ENCODE data around the gene IRGC.
A peak's percentile ranks its signal among the peaks of the same experiment; 100 is the strongest.

IRGC gene

GRCh38 chr19:43672061-43672679 is 43.7 kb upstream of the IRGC start:
- Histone ChIP-seq H3K18ac (ENCODE audit: low read depth in 1 of 2, low read length in 2 of 2) (no peak overlapping the region), H3K79me1 (replicated peaks; ENCODE audit: low read length, poor library complexity, severe bottlenecking) (peaks cover 6% of the 10 kb centered on the region), H3K27me3 (ENCODE audit: control insufficient read depth in 1 of 2, insufficient read depth in 1 of 2, low read length in 2 of 2) (no peaks in the 10 kb centered on the region), H2BK15ac (ENCODE audit: low read depth, poor library complexity, severe bottlenecking) (no peak overlapping the region), H3K4me3 (ENCODE audit: insufficient read depth in 1 of 2, low read depth in 1 of 2, low read length in 2 of 2) (peak overlapping the region in 1 of 2 experiments; percentile 37), H3K9ac (ENCODE audit: low read length) (peak overlapping the region; percentile 5), H3K27ac (ENCODE audit: low read length, poor library complexity, severe bottlenecking) (no peak overlapping the region), H2BK120ac (ENCODE audit: low read depth, low read length) (no peak overlapping the region), H3K4me2 (ENCODE audit: low read length, poor library complexity, severe bottlenecking) (no peak overlapping the region), H3K14ac (ENCODE audit: low read length in 2 of 2) (no peak overlapping the region), H3K9me3 (ENCODE audit: control insufficient read depth, low read length) (no peaks in the 10 kb centered on the region), H3K23ac (ENCODE audit: low read length in 2 of 2) (no peak overlapping the region), H3K4ac (ENCODE audit: low read depth in 1 of 2, low read length in 2 of 2) (no peak overlapping the region), H2BK12ac (ENCODE audit: low read length in 2 of 2) (no peak overlapping the region), H2AFZ (ENCODE audit: low read depth, low read length) (no peak overlapping the region), H3K36me3 (ENCODE audit: control insufficient read depth in 1 of 2, insufficient read depth in 2 of 2, low read depth in 1 of 2, low read length in 2 of 2) (peaks cover 7 to 8% of the 10 kb centered on the region in 2 experiments), H4K91ac (ENCODE audit: low read length) (no peak overlapping the region), H2BK5ac (ENCODE audit: low read depth, low read length, poor library complexity, severe bottlenecking) (no peak overlapping the region), H2AK5ac (ENCODE audit: low read length, severe bottlenecking) (no peak overlapping the region), H4K8ac (ENCODE audit: low read length) (no peak overlapping the region), H3K4me1 (ENCODE audit: control insufficient read depth, insufficient read depth, low read depth, low read length) (peaks cover 22% of the 10 kb centered on the region)
- DNase-seq: no peak
- 58% methylated on average over 6 of the region's 6 CpGs for WGBS

DNA sequence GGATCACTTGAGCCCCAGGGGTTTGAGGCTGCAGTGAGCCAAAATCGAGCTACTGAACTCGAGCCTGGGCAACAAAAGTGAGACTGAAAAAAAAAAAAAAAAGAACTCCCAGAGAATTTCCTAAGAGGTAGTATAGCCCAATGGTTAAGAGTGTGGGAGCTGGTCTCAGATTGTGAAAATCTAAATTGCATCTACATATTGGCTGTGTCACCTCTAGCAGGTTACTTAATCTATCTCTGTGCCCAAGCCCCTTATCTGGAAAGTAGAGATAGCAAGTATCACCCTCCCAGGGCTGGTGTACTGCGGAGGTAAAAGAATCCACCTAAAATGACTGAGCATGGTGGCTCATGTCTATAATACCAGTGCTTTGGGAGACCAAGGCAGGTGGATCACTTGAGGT is 42.2 kb upstream of the IRGC start:
- no peak overlapping the region for H2BK15ac ChIP-seq (ENCODE audit: low read depth, poor library complexity, severe bottlenecking)
- no peak overlapping the region for H2AK5ac ChIP-seq (ENCODE audit: low read length, severe bottlenecking)
- no peak overlapping the region for H2BK12ac ChIP-seq (ENCODE audit: low read length in 2 of 2)
- H3K79me1 ChIP-seq (replicated peaks; ENCODE audit: low read length, poor library complexity, severe bottlenecking): no peaks in the 10 kb centered on the region
- no peak overlapping the region for H2BK5ac ChIP-seq (ENCODE audit: low read depth, low read length, poor library complexity, severe bottlenecking)
- no peak overlapping the region for H3K14ac ChIP-seq (ENCODE audit: low read length in 2 of 2)
- no peak overlapping the region for H4K8ac ChIP-seq (ENCODE audit: low read length)
- no peak overlapping the region for H3K4me3 ChIP-seq (ENCODE audit: insufficient read depth in 1 of 2, low read depth in 1 of 2, low read length in 2 of 2)
- no peak overlapping the region for H3K4ac ChIP-seq (ENCODE audit: low read depth in 1 of 2, low read length in 2 of 2)
- no peak overlapping the region for H2BK120ac ChIP-seq (ENCODE audit: low read depth, low read length)
- H3K36me3 ChIP-seq (ENCODE audit: control insufficient read depth in 1 of 2, insufficient read depth in 2 of 2, low read depth in 1 of 2, low read length in 2 of 2): no peaks in the 10 kb centered on the region
- H4K91ac ChIP-seq (ENCODE audit: low read length): no peak overlapping the region
- H3K27ac ChIP-seq (ENCODE audit: low read length, poor library complexity, severe bottlenecking): no peak overlapping the region
- no peak overlapping the region for H2AFZ ChIP-seq (ENCODE audit: low read depth, low read length)
- peaks cover 15% of the 10 kb centered on the region for H3K4me1 ChIP-seq (ENCODE audit: control insufficient read depth, insufficient read depth, low read depth, low read length)
- no peak overlapping the region for H3K9ac ChIP-seq (ENCODE audit: low read length)
- DNase-seq: no peak
- H3K23ac ChIP-seq (ENCODE audit: low read length in 2 of 2): no peak overlapping the region
- no peak overlapping the region for H3K4me2 ChIP-seq (ENCODE audit: low read length, poor library complexity, severe bottlenecking)
- 51% methylated on average over 3 of the region's 3 CpGs for WGBS
- H3K9me3 ChIP-seq (ENCODE audit: control insufficient read depth, low read length): no peaks in the 10 kb centered on the region
- H3K18ac ChIP-seq (ENCODE audit: low read depth in 1 of 2, low read length in 2 of 2): no peak overlapping the region
- no peaks in the 10 kb centered on the region for H3K27me3 ChIP-seq (ENCODE audit: control insufficient read depth in 1 of 2, insufficient read depth in 1 of 2, low read length in 2 of 2)

- Histone ChIP-seq H3K27ac (ENCODE audit: low read length, poor library complexity, severe bottlenecking) (no peak overlapping the region), H3K23ac (ENCODE audit: low read length in 2 of 2) (no peak overlapping the region), H2BK120ac (ENCODE audit: low read depth, low read length) (no peak overlapping the region), H3K9me3 (ENCODE audit: control insufficient read depth, low read length) (no peaks in the 10 kb centered on the region), H2AK5ac (ENCODE audit: low read length, severe bottlenecking) (peak overlapping the region; percentile 94), H2BK5ac (ENCODE audit: low read depth, low read length, poor library complexity, severe bottlenecking) (no peak overlapping the region), H3K4me2 (ENCODE audit: low read length, poor library complexity, severe bottlenecking) (no peak overlapping the region), H3K14ac (ENCODE audit: low read length in 2 of 2) (no peak overlapping the region), H3K27me3 (ENCODE audit: control insufficient read depth in 1 of 2, insufficient read depth in 1 of 2, low read length in 2 of 2) (no peaks in the 10 kb centered on the region), H3K4ac (ENCODE audit: low read depth in 1 of 2, low read length in 2 of 2) (no peak overlapping the region), H2BK12ac (ENCODE audit: low read length in 2 of 2) (no peak overlapping the region), H3K18ac (ENCODE audit: low read depth in 1 of 2, low read length in 2 of 2) (peak overlapping the region in 1 of 2 experiments; percentile 21), H3K9ac (ENCODE audit: low read length) (peak overlapping the region; percentile 38), H3K36me3 (ENCODE audit: control insufficient read depth in 1 of 2, insufficient read depth in 2 of 2, low read depth in 1 of 2, low read length in 2 of 2) (no peaks in the 10 kb centered on the region), H3K4me1 (ENCODE audit: control insufficient read depth, insufficient read depth, low read depth, low read length) (peaks cover 15% of the 10 kb centered on the region), H3K4me3 (ENCODE audit: insufficient read depth in 1 of 2, low read depth in 1 of 2, low read length in 2 of 2) (no peak overlapping the region), H4K8ac (ENCODE audit: low read length) (no peak overlapping the region), H3K79me1 (replicated peaks; ENCODE audit: low read length, poor library complexity, severe bottlenecking) (no peaks in the 10 kb centered on the region), H4K91ac (ENCODE audit: low read length) (no peak overlapping the region), H2BK15ac (ENCODE audit: low read depth, poor library complexity, severe bottlenecking) (no peak overlapping the region), H2AFZ (ENCODE audit: low read depth, low read length) (no peak overlapping the region)
- WGBS: 91% methylated on average over 8 of the region's 8 CpGs
- no peak for DNase-seq
Measured at GRCh38 chr19:43674183-43674582, 41.7 kb upstream of the IRGC start.

GRCh38 chr19:43674596-43674995 is 41.3 kb upstream of the IRGC start:
- H2BK5ac ChIP-seq (ENCODE audit: low read depth, low read length, poor library complexity, severe bottlenecking): no peak overlapping the region

More at GRCh38 chr19:43674596-43674995, 41.3 kb upstream of the IRGC start:
- Histone ChIP-seq H3K4ac (ENCODE audit: low read depth in 1 of 2, low read length in 2 of 2) (no peak overlapping the region), H3K4me1 (ENCODE audit: control insufficient read depth, insufficient read depth, low read depth, low read length) (peaks cover 15% of the 10 kb centered on the region), H3K4me2 (ENCODE audit: low read length, poor library complexity, severe bottlenecking) (no peak overlapping the region), H2BK15ac (ENCODE audit: low read depth, poor library complexity, severe bottlenecking) (peak overlapping the region; percentile 50), H3K27me3 (ENCODE audit: control insufficient read depth in 1 of 2, insufficient read depth in 1 of 2, low read length in 2 of 2) (no peaks in the 10 kb centered on the region), H4K91ac (ENCODE audit: low read length) (no peak overlapping the region), H3K14ac (ENCODE audit: low read length in 2 of 2) (no peak overlapping the region), H2AK5ac (ENCODE audit: low read length, severe bottlenecking) (peak overlapping the region; percentile 94), H3K27ac (ENCODE audit: low read length, poor library complexity, severe bottlenecking) (no peak overlapping the region), H2AFZ (ENCODE audit: low read depth, low read length) (no peak overlapping the region), H3K9ac (ENCODE audit: low read length) (peak overlapping the region; percentile 38), H3K9me3 (ENCODE audit: control insufficient read depth, low read length) (no peaks in the 10 kb centered on the region), H3K18ac (ENCODE audit: low read depth in 1 of 2, low read length in 2 of 2) (peak overlapping the region in 1 of 2 experiments; percentile 21), H4K8ac (ENCODE audit: low read length) (no peak overlapping the region), H3K79me1 (replicated peaks; ENCODE audit: low read length, poor library complexity, severe bottlenecking) (no peaks in the 10 kb centered on the region), H2BK120ac (ENCODE audit: low read depth, low read length) (no peak overlapping the region), H3K36me3 (ENCODE audit: control insufficient read depth in 1 of 2, insufficient read depth in 2 of 2, low read depth in 1 of 2, low read length in 2 of 2) (no peaks in the 10 kb centered on the region), H3K4me3 (ENCODE audit: insufficient read depth in 1 of 2, low read depth in 1 of 2, low read length in 2 of 2) (peak overlapping the region in 1 of 2 experiments; percentile 9), H2BK12ac (ENCODE audit: low read length in 2 of 2) (peak overlapping the region in 1 of 2 experiments; percentile 18), H3K23ac (ENCODE audit: low read length in 2 of 2) (no peak overlapping the region)
- peak; percentile 47 for DNase-seq
- 69% methylated on average over 3 of the region's 3 CpGs for WGBS

Data from mesenchymal stem cell (in vitro differentiated cells and primary cell).